Measurements from ENCODE around the gene EIF3I. TPM values are rescaled to one million over a fixed set of nuclear protein-coding genes. Genes with fewer than 3 reads are reported as not detected.

EIF3I gene
- total and polyA plus RNA-seq, 10 of the 15 experiments (the other 5 are each of a cell fraction or from before 2014, with no cell fraction given) = 208 to 606 (median 352) TPM

GRCh38 chr1:32216566-32216965 lies 5.6 kb upstream of the EIF3I start:
- intact Hi-C loops (cut with micrococcal nuclease; ENCODE audit: unreplicated experiment) (no loop called here), in situ Hi-C loops (cut with MboI) (no loop called here)
- ChIA-PET RAD21 (ENCODE audit: unreplicated experiment) (interaction anchor here (0.8 to 3.2 kb wide), 15 partner anchors 11 to 204 kb away, joined by 3 to 49 read pairs (median 10); partner anchors contain the start of genes IQCC and MARCKSL1), SMC1A (ENCODE audit: uncharacterized antibody, unreplicated experiment) (interaction anchor here (0.9 to 4.6 kb wide), 21 partner anchors 12 to 197 kb away, joined by 3 to 44 read pairs (median 5); partner anchors contain the start of genes BSDC1, FAM167B, HDAC1 and LCK), POLR2A (interaction anchor here (0.5 to 3.0 kb wide), 7 partner anchors 16 to 178 kb away, joined by 3 to 18 read pairs (median 4); partner anchors contain the start of genes BSDC1, CCDC28B and MARCKSL1), CTCF (interaction anchor here (0.7 to 7.7 kb wide), 39 partner anchors 9 to 496 kb away, joined by 3 to 123 read pairs (median 9); partner anchors contain the start of genes BSDC1, CCDC28B, FAM167B and IQCC)
- BruUV-seq (replicated peaks) = no TSS peak
- H3K4me3 ChIP-seq = no peak overlapping the region
- TF ChIP-seq YY1 (IDR thresholded peaks at IDR 0.05; ENCODE audit: low read depth, low read length) = no peak
- no peak for TF ChIP-seq RB1 (IDR thresholded peaks at IDR 0.05; ENCODE audit: borderline replicate concordance)
- TF ChIP-seq BCLAF1 (IDR thresholded peaks at IDR 0.05) = no peak
- TF ChIP-seq PML (IDR thresholded peaks at IDR 0.05; ENCODE audit: low read length) = no peak
- no peak for TF ChIP-seq MYC (IDR thresholded peaks at IDR 0.05; ENCODE audit: insufficient read depth, insufficient read length, insufficient replicate concordance, low read length, severe bottlenecking)
- no peak overlapping the region for H2AFZ ChIP-seq (ENCODE audit: control insufficient read depth, low read depth, low read length)
- H4K20me1 ChIP-seq (ENCODE audit: control insufficient read depth, insufficient read depth) = no peaks in the 10 kb centered on the region
- H3K4me1 ChIP-seq (ENCODE audit: control insufficient read depth, insufficient read depth, low read length) = peaks cover 3% of the 10 kb centered on the region; the same call in 1 of the 2 replicates
- no peaks in the 10 kb centered on the region for H3K9me3 ChIP-seq (replicated peaks; ENCODE audit: control insufficient read depth, insufficient read depth, low read length)
- no peak overlapping the region for H3K4me2 ChIP-seq (ENCODE audit: control insufficient read depth, insufficient read depth)
- ATAC-seq (no peak), FAIRE-seq (no peak), DNase-seq (ENCODE audit: low read depth, low spot score) (no peak)
- H3K79me2 ChIP-seq (ENCODE audit: control insufficient read depth, insufficient read depth, low read length) = peaks cover 3% of the 10 kb centered on the region; the same call in 1 of the 2 replicates
- H3K27me3 ChIP-seq (replicated peaks in 1 of 2; ENCODE audit: control insufficient read depth in 2 of 2, insufficient read depth in 2 of 2, low read length in 1 of 2) = no peaks in the 10 kb centered on the region
- peaks cover 0 to 10% of the 10 kb centered on the region in 2 experiments; a peak in 1 of 4 replicates for H3K36me3 ChIP-seq (ENCODE audit: control insufficient read depth in 2 of 2, insufficient read depth in 2 of 2, low read length in 1 of 2)
- 51% methylated on average over 5 of the region's 5 CpGs for WGBS (ENCODE audit: insufficient coverage, insufficient replicate concordance, low lambda C conversion rate, missing lambda C conversion rate)
- no peak overlapping the region for H3K9ac ChIP-seq (ENCODE audit: control insufficient read depth, insufficient read depth, low read length)
- H3K27ac ChIP-seq (ENCODE audit: control insufficient read depth, insufficient read depth) = no peak overlapping the region

Measured in GM12878 (cell line).